GM18870 (cell line): ENCODE measurements around the gene NFXL1.
A peak's percentile ranks its signal among the peaks of the same experiment; 100 is the strongest.

Experiments used
- ATAC-seq: cut with Tn5 transposase; IDR thresholded peaks from one replicate; pipeline ENCODE4 v1.9.1; 2021; ENCODE audit warnings: moderate library complexity; ENCODE audit not compliant: unreplicated experiment

The NFXL1 gene

GRCh38 chr4:47899639-47900038, 14.7 kb downstream of the NFXL1 start:
- no peak for ATAC-seq

DNA sequence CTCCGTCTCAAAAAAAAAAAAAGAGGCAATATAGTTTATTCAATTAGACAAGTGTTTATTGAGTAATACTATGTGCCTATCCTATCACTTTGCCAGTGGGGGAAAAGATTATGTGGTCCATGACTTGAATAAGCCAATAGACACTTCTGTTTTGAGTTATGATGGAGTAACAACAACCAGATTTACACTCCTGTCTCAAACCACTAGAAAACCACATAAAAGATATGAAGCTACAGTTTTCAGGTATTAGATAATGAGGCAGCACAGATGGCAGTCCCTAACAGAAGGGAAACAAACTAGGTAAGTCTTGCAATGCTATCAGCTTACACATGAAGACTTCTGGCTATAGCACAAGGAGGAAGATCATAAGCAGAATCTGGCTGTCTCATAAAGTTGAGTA, 22.5 kb downstream of the NFXL1 start:
- ATAC-seq = no peak

GRCh38 chr4:47882228-47882627, 32.2 kb downstream of the NFXL1 start:
- no peak for ATAC-seq

GRCh38 chr4:47879458-47879857, 34.9 kb downstream of the NFXL1 start:
- no peak for ATAC-seq

DNA sequence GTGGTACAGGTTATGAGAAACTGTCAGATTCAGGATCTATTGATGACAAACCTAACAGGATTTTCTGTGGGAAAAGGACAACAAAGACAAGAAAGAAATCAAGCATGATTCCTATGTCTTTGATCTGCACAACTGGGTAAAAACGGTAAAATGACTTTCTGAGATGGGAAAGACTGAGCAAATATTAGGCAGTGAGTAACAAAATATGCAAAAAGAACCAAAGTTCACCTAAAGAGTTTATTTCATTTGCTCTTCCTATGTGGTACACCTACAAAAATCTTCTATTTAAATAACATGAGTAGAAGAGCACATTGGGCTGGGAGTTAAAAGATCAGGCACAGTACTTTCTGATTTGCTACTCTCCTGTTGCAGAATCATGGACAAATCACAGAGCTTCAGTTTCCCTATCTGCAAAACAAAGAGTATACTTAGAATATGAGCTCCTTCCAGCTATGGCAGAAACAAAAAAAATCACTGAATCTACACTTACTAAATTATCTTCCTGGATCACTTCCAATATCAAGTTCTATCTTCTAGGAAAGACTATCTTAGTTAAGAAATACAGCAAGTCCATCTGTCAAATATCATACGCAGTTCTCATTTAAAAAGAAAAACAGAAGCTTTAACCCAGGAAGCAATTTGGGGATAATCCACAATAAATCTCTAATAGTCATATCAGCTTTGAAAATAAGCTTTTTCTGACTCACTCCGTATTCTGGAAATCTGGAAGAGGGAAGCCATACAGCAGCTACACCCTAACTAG, 37.4 kb downstream of the NFXL1 start:
- ATAC-seq = no peak

DNA sequence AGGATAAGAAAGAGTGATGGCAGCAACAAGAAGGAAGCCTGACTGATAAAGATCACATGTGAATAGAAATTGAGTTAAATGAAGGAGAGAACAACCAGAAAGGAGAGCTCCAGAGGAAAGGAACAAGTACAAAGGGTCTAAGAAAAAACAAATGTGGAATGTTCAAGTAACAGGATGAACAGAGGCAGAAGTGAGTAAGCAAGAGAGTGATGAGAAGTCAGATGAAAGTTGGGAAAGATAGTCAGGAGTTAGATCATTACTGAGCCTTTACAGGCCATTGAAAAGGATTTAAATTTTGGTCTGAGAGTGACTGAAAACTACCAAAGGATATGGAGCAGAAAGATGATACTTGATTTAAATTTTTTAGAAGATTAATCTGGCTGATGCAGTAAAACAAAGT, 38.1 kb downstream of the NFXL1 start:
- no peak for ATAC-seq

- no peak for ATAC-seq
Measured at GRCh38 chr4:47873877-47874541, 40.4 kb downstream of the NFXL1 start.

DNA sequence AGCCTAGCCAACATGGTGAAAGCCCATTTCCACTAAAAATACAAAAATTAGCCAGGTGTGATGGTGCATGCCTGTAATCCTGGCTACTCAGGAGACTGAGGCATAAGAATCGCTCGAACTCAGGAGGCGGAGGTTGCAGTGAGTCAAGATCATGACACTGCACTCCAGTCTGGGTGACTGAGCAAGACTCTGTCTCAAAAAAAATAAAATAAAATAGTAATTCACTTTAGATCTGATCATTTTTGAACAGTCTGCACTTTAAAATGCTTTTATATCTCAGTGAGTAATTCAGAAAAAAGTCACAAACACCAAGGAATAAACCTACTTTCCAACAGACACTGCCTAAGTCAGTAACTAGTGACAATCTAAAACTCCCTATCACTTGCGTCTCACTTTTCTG, 50.9 kb downstream of the NFXL1 start:
- no peak for ATAC-seq

DNA sequence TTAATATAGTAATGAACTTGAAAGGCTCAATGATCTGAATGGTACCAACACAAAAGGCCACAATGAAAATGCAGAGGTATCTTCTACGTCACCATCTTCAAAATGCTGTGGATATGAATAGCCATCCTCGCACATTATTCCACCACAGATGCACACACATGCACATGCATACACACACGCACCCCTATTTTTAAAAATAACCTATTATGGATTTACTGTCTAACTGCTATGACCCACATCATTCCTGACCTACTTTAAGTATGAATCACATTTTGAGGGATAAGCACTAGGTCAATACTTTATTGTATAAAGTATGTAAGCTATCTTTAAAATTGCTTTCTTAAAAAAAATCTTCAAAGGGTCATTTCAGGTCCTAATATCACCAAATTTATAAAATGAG, 52.1 kb downstream of the NFXL1 start:
- no peak for ATAC-seq

DNA sequence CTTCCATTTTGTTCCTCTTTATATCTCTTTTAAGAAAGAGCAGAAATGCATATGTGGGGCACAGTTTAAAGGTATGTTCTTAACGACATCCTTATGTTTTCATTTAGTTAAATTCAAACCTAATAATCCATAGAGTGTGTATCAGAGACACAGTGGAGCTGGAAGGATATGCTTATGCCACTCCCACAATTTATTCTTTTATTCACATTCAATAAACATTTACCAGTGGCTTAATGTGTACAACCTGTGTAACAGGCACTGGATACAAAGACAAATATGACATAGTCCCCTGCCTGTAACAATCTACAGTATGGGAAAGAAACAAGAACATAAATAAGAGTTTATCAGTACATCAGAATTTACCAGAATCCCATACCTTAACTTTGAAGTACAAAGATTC, 54.1 kb downstream of the NFXL1 start:
- no peak for ATAC-seq

- no peak for ATAC-seq
Measured at GRCh38 chr4:47858006-47858405, 56.4 kb downstream of the NFXL1 start.

DNA sequence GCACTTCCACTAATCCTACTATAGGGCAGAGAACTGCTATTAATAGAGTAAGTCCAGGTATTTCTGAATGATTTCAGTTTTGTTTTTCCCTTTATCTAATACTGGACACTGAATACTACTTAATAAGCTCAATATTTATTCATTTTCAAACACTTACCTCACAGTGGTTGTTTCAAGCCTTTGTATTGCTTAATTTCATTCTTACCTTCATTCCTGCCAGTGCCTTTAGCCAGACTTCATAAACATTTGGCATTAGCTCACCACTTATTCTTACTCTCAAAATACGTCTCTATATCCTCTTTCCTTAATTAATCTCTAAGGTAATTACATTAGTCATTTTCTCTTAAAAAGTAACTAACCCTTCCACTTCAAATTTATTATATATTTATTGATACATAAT, 57.7 kb downstream of the NFXL1 start:
- no peak for ATAC-seq

GRCh38 chr4:47855350-47855749, 59.0 kb downstream of the NFXL1 start:
- ATAC-seq = no peak

DNA sequence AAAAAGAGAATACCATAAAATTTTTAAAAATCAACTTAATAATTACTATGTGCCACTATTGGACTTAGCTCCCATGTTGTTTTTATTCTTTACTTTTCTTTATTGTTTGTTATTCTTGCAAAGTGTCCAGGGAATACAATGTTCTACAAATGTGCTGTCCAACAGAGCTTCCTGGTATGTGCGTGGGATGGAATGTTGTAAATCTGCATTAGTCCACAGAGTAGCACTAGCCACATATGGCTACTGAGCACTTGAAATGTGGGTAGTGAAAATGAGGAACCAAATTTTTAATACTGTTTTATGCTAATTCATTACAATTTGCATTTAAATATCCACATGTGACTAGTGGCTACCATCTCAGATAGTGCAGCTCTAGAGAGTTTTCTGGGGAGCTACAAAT, 62.2 kb downstream of the NFXL1 start:
- ATAC-seq = no peak

GRCh38 chr4:47849466-47849865, 64.9 kb downstream of the NFXL1 start:
- ATAC-seq = no peak

DNA sequence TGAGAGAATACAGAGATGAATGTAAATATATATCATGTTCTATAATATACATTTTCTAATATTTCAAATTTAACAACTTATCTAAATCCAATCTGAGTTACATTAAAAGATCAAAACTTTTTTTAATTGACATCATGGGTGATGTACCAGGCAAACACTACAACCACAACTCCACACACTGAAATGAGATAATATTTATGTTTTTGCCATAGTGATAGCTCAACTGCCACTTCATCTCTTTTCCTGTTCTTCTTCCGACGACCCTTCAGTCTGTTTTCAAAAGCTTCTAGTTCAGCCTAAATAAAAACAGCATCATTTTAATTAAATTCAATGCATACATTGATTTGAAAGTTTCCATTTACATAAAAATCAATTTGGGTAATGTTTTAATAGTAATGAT, 66.3 kb downstream of the NFXL1 start:
- no peak for ATAC-seq

- ATAC-seq = no peak
Measured at GRCh38 chr4:47842985-47843384, 71.4 kb downstream of the NFXL1 start.

DNA sequence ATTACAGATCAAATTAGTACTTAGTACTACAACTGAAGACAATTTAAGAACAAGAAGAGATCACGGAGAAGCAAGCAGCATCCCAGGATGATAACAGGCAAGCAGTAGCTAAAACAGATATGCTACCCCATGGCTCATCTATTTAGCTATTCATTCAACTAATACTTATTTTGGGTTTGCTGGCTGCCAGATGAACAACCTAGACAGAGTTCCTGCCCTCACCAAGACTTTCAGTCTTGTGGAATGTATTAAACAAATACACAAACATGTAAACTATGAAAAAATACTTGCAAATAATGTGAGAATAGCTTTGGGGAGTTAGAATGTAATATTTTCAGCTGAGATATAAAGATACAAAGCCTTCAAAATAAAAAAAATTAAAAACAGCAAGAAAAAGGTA, 74.1 kb downstream of the NFXL1 start:
- no peak for ATAC-seq

DNA sequence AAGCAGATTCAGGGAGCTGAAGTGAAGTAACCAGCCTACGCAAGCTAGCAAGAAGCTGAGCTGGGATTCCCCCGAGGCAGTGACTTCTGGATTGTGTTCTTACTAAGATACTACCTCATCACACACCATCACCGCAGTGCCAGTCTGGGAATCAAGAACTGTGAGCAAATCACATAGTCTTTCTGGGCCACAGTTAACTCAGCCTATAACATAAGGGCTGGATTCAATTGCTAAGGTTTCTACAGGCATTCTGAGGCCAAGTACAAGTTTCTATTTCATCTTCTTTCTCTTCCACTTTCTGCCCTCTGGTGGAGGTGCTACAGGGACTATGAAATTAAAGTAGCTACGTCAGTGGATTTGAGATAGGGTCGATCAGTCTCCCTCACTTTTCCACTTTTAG, 75.1 kb downstream of the NFXL1 start:
- peak; percentile 80 for ATAC-seq

DNA sequence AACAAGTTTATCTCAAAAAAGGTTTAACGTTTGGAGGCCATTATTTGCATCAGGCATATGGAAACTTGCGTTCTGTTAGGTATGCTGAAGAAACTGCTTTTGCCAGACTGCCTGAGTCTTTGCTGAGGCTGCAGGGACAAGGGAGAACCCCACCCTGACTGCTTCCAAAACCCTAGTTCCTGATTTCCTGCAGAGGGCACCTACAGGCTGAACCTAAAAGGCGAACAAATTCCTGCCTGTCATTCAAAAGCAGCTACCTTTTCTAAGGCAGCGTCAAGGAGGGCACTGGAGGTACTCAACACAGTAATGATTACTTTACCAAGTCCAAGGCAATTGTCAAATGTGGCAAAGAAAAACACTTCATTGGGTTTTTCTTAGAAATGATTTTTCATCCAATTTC, 75.9 kb downstream of the NFXL1 start:
- no peak for ATAC-seq

- no peak for ATAC-seq
Measured at GRCh38 chr4:47837908-47838294, 76.5 kb downstream of the NFXL1 start, which contains the start of gene CORIN. TSS of gene CORIN (minus strand) at chr4:47838067. CDS start at chr4:47837949, 118 bp downstream.

DNA sequence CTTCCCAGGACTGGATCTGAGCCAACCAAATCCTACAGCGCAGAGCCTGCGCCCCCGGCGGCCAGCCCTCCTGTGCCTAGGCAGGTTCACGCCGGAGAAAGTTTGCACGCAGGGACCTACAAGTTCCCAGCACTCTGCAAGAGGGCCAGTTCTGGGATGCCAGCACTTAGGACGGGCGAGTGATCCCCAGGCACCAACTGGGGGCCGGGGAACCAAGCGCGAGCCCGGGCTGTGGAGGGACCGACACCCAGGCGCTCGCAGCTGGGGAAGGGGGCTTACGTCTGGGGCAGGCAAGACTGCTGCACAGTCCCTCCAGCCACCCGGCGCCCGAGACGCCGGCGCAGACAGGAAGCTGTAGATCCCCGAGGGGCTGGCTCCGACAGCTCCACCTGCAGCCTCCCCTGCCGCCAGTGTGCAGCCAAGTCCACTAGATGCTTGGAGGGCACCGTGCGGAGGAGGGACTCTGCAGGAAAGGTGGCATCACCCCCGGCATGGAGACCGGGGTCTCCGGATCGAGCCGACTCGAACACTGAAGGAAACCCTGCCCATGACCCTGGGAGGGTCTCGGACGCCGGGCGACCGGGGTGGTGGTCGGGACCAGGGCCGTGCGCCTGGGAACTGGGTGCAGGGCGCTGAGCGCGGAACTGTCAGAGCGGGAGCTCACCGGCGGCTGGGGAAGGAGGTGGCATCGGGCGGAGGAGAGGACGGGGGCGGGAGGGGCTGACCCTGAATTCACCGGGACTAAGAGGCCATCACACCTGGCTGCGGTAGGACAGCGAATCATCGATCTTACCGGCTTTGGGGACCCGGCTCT, 77.1 kb downstream of the NFXL1 start:
- peak; percentile 37 for ATAC-seq
